Measurements from ENCODE around the gene CUL9.

- TF ChIP-seq CTCF (conservative IDR thresholded peaks at IDR 0.05 in 1 of 2, IDR thresholded peaks at IDR 0.05 in 1 of 2; ENCODE audit: extremely low read depth in 1 of 2, insufficient read depth in 1 of 2, low read depth in 1 of 2, low read length in 2 of 2) (no peak), EZH2 (IDR thresholded peaks at IDR 0.05; ENCODE audit: borderline replicate concordance, low read length) (no peak)
Observed at GRCh38 chr6:43188426-43188825, 6.4 kb downstream of the CUL9 start.
